Measurements from ENCODE around the gene CCDC6.

DNA sequence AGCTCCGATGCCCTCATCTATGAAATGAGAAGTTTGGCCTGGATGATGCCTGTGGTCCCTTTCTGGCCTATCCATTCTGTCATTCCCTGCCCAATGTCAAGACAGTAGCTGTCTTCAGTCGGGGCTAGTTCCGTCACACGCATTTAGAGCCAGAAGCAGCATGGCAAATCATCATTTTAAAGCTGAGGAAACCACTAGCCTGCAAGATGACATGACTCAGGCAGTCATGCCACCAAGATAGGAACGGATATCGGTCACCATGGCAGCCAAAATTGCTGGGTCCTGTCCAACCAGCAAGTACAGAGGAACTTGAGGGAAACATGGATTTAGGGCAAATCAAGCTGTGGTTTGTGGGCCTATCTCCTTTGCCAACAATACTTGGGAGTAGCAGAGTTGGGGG is 88.6 kb downstream of the CCDC6 start:
- TF ChIP-seq CTCF (IDR thresholded peaks at IDR 0.05) = no peak
- no peak for TF ChIP-seq POLR2A (IDR thresholded peaks at IDR 0.05)
- TF ChIP-seq POLR2AphosphoS5 (IDR thresholded peaks at IDR 0.05) = no peak
- TF ChIP-seq EP300 (IDR thresholded peaks at IDR 0.05) = no peak

All from suprapubic skin (tissue), 4 donors.